ENCODE data around the gene ZNF71. TPM values are rescaled to one million over a fixed set of nuclear protein-coding genes. Genes with fewer than 3 reads are reported as not detected.

The ZNF71 gene
- total RNA-seq, 1 experiment from 2014 or later: 8.0 TPM

DNA sequence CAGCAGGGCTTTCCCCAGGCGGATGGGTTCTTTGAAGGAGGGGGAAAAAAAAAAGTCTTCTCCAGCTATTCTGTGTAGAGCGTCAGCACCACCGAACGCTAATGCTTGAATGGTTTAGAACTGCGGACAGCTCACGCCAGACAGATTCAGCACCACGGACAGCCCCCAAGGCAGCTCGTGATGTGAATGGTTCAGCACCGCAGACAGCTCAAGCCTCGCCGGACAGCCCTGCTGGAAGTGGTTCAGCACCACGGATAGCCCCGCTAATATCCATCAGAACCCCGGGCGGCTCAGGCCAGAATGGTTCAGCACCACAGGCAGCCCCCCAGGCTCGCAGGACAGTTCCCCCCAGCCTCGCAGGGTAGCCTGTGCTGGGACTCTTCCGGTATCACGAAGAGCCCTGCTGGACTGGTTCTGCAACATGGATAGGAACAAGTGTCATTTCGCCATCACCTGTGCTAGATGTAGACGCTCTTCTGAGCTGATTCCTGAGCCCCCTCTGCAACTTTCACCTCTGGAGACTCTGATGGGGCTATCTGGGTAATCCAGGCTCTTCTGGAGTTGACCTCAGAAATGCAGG, 43.0 kb downstream of the ZNF71 start:
- peaks cover under 1% of the 10 kb centered on the region for H3K27me3 Mint-ChIP-seq (ENCODE audit: low read depth)
- no peak overlapping the region for H3K27ac Mint-ChIP-seq
- ATAC-seq: peak; percentile 91
- H3K4me3 Mint-ChIP-seq: no peak overlapping the region
- peak; percentile 89 for DNase-seq (ENCODE audit: low spot score)
- peaks cover 68% of the 10 kb centered on the region for H3K9me3 Mint-ChIP-seq
- peaks cover 55% of the 10 kb centered on the region for H3K36me3 Mint-ChIP-seq
- POLR2A ChIA-PET: no interaction called here
- CTCF ChIA-PET: no interaction called here
- no peaks in the 10 kb centered on the region for H3K4me1 Mint-ChIP-seq
- TF ChIP-seq ZNF396 (CRISPR knock-in tag; IDR thresholded peaks at IDR 0.05; ENCODE audit: borderline replicate concordance) (peak; percentile 84; the same call in 1 of the 2 replicates), SP1 (CRISPR knock-in tag; conservative IDR thresholded peaks at IDR 0.05) (peak; percentile 52), CBFB (CRISPR knock-in tag; IDR thresholded peaks at IDR 0.05; ENCODE audit: low read depth) (peak; percentile 99), NR2C2 (CRISPR knock-in tag; IDR thresholded peaks at IDR 0.05) (peak; percentile 44; the same call in 1 of the 2 replicates), CREB1 (CRISPR knock-in tag; IDR thresholded peaks at IDR 0.05) (peak; percentile 86), ZNF219 (CRISPR knock-in tag; IDR thresholded peaks at IDR 0.05; ENCODE audit: borderline replicate concordance) (peak; percentile 99), ELF4 (CRISPR knock-in tag; IDR thresholded peaks at IDR 0.05; ENCODE audit: low read depth) (peak; percentile 97), ATF1 (CRISPR knock-in tag; IDR thresholded peaks at IDR 0.05) (peak; percentile 98), JAZF1 (CRISPR knock-in tag; IDR thresholded peaks at IDR 0.05) (no peak), PRRX2 (CRISPR knock-in tag; IDR thresholded peaks at IDR 0.05) (0 out of 2 replicates have a peak, but pooled peaks have one; percentile 52), ZNF138 (CRISPR knock-in tag; conservative IDR thresholded peaks at IDR 0.05) (no peak; the same call in 1 of the 2 replicates), ESRRA (CRISPR knock-in tag; IDR thresholded peaks at IDR 0.05; ENCODE audit: borderline replicate concordance) (peak; percentile 99), CREM (CRISPR knock-in tag; IDR thresholded peaks at IDR 0.05) (peak; percentile 95), RELA (CRISPR knock-in tag; IDR thresholded peaks at IDR 0.05; ENCODE audit: borderline replicate concordance) (peak; percentile 99), FOXJ3 (CRISPR knock-in tag; IDR thresholded peaks at IDR 0.05; ENCODE audit: borderline replicate concordance) (peak; percentile 91), NR1H2 (CRISPR knock-in tag; IDR thresholded peaks at IDR 0.05) (peak; percentile 95), OVOL2 (CRISPR knock-in tag; IDR thresholded peaks at IDR 0.05; ENCODE audit: borderline replicate concordance) (no peak), SOX15 (CRISPR knock-in tag; IDR thresholded peaks at IDR 0.05) (no peak), ETV6 (CRISPR knock-in tag; IDR thresholded peaks at IDR 0.05) (peak; percentile 99), ZNF121 (CRISPR knock-in tag; IDR thresholded peaks at IDR 0.05) (peak; percentile 79), TP53 (CRISPR knock-in tag; IDR thresholded peaks at IDR 0.05) (peak; percentile 99)
- TF ChIP-seq, protein P1, sequence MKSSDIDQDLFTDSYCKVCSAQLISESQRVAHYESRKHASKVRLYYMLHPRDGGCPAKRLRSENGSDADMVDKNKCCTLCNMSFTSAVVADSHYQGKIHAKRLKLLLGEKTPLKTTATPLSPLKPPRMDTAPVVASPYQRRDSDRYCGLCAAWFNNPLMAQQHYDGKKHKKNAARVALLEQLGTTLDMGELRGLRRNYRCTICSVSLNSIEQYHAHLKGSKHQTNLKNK (CRISPR knock-in tag; IDR thresholded peaks at IDR 0.05): no peak
- TF ChIP-seq, protein P2, sequence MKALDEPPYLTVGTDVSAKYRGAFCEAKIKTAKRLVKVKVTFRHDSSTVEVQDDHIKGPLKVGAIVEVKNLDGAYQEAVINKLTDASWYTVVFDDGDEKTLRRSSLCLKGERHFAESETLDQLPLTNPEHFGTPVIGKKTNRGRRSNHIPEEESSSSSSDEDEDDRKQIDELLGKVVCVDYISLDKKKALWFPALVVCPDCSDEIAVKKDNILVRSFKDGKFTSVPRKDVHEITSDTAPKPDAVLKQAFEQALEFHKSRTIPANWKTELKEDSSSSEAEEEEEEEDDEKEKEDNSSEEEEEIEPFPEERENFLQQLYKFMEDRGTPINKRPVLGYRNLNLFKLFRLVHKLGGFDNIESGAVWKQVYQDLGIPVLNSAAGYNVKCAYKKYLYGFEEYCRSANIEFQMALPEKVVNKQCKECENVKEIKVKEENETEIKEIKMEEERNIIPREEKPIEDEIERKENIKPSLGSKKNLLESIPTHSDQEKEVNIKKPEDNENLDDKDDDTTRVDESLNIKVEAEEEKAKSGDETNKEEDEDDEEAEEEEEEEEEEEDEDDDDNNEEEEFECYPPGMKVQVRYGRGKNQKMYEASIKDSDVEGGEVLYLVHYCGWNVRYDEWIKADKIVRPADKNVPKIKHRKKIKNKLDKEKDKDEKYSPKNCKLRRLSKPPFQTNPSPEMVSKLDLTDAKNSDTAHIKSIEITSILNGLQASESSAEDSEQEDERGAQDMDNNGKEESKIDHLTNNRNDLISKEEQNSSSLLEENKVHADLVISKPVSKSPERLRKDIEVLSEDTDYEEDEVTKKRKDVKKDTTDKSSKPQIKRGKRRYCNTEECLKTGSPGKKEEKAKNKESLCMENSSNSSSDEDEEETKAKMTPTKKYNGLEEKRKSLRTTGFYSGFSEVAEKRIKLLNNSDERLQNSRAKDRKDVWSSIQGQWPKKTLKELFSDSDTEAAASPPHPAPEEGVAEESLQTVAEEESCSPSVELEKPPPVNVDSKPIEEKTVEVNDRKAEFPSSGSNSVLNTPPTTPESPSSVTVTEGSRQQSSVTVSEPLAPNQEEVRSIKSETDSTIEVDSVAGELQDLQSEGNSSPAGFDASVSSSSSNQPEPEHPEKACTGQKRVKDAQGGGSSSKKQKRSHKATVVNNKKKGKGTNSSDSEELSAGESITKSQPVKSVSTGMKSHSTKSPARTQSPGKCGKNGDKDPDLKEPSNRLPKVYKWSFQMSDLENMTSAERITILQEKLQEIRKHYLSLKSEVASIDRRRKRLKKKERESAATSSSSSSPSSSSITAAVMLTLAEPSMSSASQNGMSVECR (CRISPR knock-in tag; IDR thresholded peaks at IDR 0.05; ENCODE audit: borderline replicate concordance): peak; percentile 100
- TF ChIP-seq, protein P3, sequence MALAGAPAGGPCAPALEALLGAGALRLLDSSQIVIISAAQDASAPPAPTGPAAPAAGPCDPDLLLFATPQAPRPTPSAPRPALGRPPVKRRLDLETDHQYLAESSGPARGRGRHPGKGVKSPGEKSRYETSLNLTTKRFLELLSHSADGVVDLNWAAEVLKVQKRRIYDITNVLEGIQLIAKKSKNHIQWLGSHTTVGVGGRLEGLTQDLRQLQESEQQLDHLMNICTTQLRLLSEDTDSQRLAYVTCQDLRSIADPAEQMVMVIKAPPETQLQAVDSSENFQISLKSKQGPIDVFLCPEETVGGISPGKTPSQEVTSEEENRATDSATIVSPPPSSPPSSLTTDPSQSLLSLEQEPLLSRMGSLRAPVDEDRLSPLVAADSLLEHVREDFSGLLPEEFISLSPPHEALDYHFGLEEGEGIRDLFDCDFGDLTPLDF (CRISPR knock-in tag; IDR thresholded peaks at IDR 0.05): peak; percentile 90
- TF ChIP-seq, protein P4, sequence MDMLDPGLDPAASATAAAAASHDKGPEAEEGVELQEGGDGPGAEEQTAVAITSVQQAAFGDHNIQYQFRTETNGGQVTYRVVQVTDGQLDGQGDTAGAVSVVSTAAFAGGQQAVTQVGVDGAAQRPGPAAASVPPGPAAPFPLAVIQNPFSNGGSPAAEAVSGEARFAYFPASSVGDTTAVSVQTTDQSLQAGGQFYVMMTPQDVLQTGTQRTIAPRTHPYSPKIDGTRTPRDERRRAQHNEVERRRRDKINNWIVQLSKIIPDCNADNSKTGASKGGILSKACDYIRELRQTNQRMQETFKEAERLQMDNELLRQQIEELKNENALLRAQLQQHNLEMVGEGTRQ (CRISPR knock-in tag; IDR thresholded peaks at IDR 0.05): peak; percentile 65
- TF ChIP-seq, protein P5, sequence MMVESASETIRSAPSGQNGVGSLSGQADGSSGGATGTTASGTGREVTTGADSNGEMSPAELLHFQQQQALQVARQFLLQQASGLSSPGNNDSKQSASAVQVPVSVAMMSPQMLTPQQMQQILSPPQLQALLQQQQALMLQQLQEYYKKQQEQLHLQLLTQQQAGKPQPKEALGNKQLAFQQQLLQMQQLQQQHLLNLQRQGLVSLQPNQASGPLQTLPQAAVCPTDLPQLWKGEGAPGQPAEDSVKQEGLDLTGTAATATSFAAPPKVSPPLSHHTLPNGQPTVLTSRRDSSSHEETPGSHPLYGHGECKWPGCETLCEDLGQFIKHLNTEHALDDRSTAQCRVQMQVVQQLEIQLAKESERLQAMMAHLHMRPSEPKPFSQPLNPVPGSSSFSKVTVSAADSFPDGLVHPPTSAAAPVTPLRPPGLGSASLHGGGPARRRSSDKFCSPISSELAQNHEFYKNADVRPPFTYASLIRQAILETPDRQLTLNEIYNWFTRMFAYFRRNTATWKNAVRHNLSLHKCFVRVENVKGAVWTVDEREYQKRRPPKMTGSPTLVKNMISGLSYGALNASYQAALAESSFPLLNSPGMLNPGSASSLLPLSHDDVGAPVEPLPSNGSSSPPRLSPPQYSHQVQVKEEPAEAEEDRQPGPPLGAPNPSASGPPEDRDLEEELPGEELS (CRISPR knock-in tag; IDR thresholded peaks at IDR 0.05): peak; percentile 100
- TF ChIP-seq, protein P6, sequence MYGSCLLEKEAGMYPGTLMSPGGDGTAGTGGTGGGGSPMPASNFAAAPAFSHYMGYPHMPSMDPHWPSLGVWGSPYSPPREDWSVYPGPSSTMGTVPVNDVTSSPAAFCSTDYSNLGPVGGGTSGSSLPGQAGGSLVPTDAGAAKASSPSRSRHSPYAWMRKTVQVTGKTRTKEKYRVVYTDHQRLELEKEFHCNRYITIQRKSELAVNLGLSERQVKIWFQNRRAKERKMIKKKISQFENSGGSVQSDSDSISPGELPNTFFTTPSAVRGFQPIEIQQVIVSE (CRISPR knock-in tag; IDR thresholded peaks at IDR 0.05; ENCODE audit: borderline replicate concordance): no peak
- TF ChIP-seq, protein P7, sequence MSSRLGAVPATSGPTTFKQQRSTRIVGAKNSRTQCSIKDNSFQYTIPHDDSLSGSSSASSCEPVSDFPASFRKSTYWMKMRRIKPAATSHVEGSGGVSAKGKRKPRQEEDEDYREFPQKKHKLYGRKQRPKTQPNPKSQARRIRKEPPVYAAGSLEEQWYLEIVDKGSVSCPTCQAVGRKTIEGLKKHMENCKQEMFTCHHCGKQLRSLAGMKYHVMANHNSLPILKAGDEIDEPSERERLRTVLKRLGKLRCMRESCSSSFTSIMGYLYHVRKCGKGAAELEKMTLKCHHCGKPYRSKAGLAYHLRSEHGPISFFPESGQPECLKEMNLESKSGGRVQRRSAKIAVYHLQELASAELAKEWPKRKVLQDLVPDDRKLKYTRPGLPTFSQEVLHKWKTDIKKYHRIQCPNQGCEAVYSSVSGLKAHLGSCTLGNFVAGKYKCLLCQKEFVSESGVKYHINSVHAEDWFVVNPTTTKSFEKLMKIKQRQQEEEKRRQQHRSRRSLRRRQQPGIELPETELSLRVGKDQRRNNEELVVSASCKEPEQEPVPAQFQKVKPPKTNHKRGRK (CRISPR knock-in tag; IDR thresholded peaks at IDR 0.05; ENCODE audit: borderline replicate concordance): peak; percentile 94

All from WTC11 (cell line).